Pancreas (tissue), 10 donors: Measurements from ENCODE around the gene RABGGTA. TPM values are rescaled to one million over a fixed set of nuclear protein-coding genes. Genes with fewer than 3 reads are reported as not detected.
A peak's percentile ranks its signal among the peaks of the same experiment; 100 is the strongest.

Experiments used
- ATAC-seq, 4 donors: fragments of 200-7000 bp; cut with Tn5 transposase; one replicate each; pipeline versions ENCODE4 v1.8.0 to v1.9.1; 2020; ENCODE audit warnings: mild to moderate bottlenecking in 4 of 4, moderate library complexity in 4 of 4
- DNase-seq, 6 donors: peaks; one replicate each; pipeline ENCODE4 v3.0.0-alpha.2; 2020
- FAIRE-seq: peaks from 2 replicates; lab custom pipeline; 2012; peaks lifted over from hg19 to GRCh38; lab: Jason Lieb, UNC
- H3K27ac ChIP-seq, 4 donors: fragments of 200-600 bp; sonication (generic); 1 replicate in 3 of 4; 2 replicates in 1 of 4; pipeline versions ENCODE4 v1.5.0 to v1.8.0; 2020
- H3K27me3 ChIP-seq, 4 donors: fragments of 200-600 bp; one replicate each; pipeline ENCODE4 v1.8.0; 2021
- H3K36me3 ChIP-seq, 3 donors: fragments of 200-600 bp; sonication (generic) in 1 of 3; one replicate each; pipeline versions ENCODE4 v1.5.0 to v1.8.0; 2020 to 2021
- H3K4me1 ChIP-seq, 3 donors: fragments of 200-600 bp; one replicate each; pipeline ENCODE4 v1.8.0; 2021
- H3K4me3 ChIP-seq, 4 donors: fragments of 200-600 bp; sonication (generic) in 2 of 4; one replicate each; pipeline versions ENCODE4 v1.5.0 to v1.8.0; 2020 to 2021
- H3K9me3 ChIP-seq, 4 donors: fragments of 200-600 bp; one replicate each; pipeline ENCODE4 v1.8.0; 2021
- CTCF ChIP-seq, 4 donors: fragments of 200-600 bp; sonication (generic) in 3 of 4; IDR thresholded peaks; one replicate each; pipeline versions ENCODE4 v1.5.0 to v1.8.0; 2021; ENCODE audit warnings: antibody characterized with exemption in 4 of 4
- WGBS, 2 donors: extraction: QIAGEN DNeasy Blood & Tissue Kit; methylation state at CpG; one replicate each; pipeline ENCODE4 v1.1.7; 2013; 5-methylcytosine and 5-hydroxymethylcytosine counted together
- intact Hi-C, 3 donors: fragments of 100-400 bp; cut with DNase I; formaldehyde crosslinking; loops; one replicate each; pipeline versions ENCODE4 v1.11.1 to v1.14.2; 2022
- polyA plus RNA-seq, 2 donors: library from polyadenylated mRNA; stranded (reverse); fragments of 200-250 nt; gene quantifications; one replicate each; pipeline ENCODE4 v1.2.3, GENCODE V29; 2013
- total RNA-seq, 6 donors: library from RNA; stranded (reverse); fragmentation: NEBNext Ultra II Directional in 4 of 6; extraction: Animal tissue kit (Norgen Biotek cat#: 25700) in 4 of 6; gene quantifications; one replicate each; pipeline versions ENCODE4 v1.2.1 to v1.2.4, GENCODE V29; 2021 to 2023
- donor health status: healthy with polysubstance abuse.
- donor health status: DM: no; HTN: no; CAD: no; lungs with moderate emphysema.
- donor health status: DM: no; HTN: no; CAD: no.
- donor health status: control.
- donor health status: control.
- donor health status: Bipolar disorder and iron deficiency.
- donor health status: DM: yes; HTN: yes; CAD: no.
- donor health status: DM: no; HTN: no; CAD: no.
- donor health status: DM: no; HTN: no; CAD: no.
- donor health status: DM: yes; HTN: yes; CAD: no.

Gene RABGGTA
- total and polyA plus RNA-seq, 8 donors, result 15.4 to 51.5 (median 19.9) TPM

- Histone ChIP-seq H3K27me3 (no peaks in the 10 kb centered on the region), H3K4me1 (peaks cover 0 to 8% (median 5%) of the 10 kb centered on the region in 3 donors), H3K4me3 (peak overlapping the region in 1 of 4 donors; percentile 67), H3K27ac (peak overlapping the region; percentile 61 to 89 (median 82)), H3K9me3 (no peaks in the 10 kb centered on the region), H3K36me3 (no peaks in the 10 kb centered on the region)
- ATAC-seq (no peak), DNase-seq (no peak), FAIRE-seq (no peak)
- TF ChIP-seq CTCF (IDR thresholded peaks at IDR 0.05), result no peak
- intact Hi-C loops, result no loop called here
- WGBS, 2 donors, result 67 to 78% methylated on average over 2 of the region's 2 CpGs
These were observed 55.1 kb downstream of the RABGGTA start for GRCh38 chr14:24216345-24216699.

Other genes starting within 250 kb of the RABGGTA start
Only the 30 nearest of the 34 such genes appear.
- gene DCAF11, start 156.8 kb downstream of the RABGGTA start, total RNA-seq, result 10 to 100 TPM; 50.1 to 78.9 (median 60.3) TPM
- gene DCAF11, start 156.8 kb downstream of the RABGGTA start, polyA plus RNA-seq, result 10 to 100 TPM; 34.2 to 41.6 TPM
- gene NRL, start 156.6 kb downstream of the RABGGTA start, total RNA-seq, result 1 to 10 TPM in 3 of 6 donors, under 1 TPM in 3; 0.37 to 2.4 (median 1.1) TPM
- 1 to 10 TPM; 2.3 TPM for gene NRL, start 156.6 kb downstream of the RABGGTA start, polyA plus RNA-seq
- gene FITM1, start 140.9 kb downstream of the RABGGTA start, total RNA-seq, result 10 to 100 TPM in 1 of 6 donors, 1 to 10 TPM in 5; 2.7 to 12.0 (median 4.0) TPM
- 10 to 100 TPM in 1 of 2 donors, 1 to 10 TPM in 1; 3.4 to 11.1 TPM for gene FITM1, start 140.9 kb downstream of the RABGGTA start, polyA plus RNA-seq
- 100 to 1,000 TPM in 2 of 6 donors, 10 to 100 TPM in 4; 46.4 to 107 (median 68.8) TPM for gene PSME1, start 135.4 kb downstream of the RABGGTA start, total RNA-seq
- 100 to 1,000 TPM in 1 of 2 donors, 10 to 100 TPM in 1; 88.9 to 132 TPM for gene PSME1, start 135.4 kb downstream of the RABGGTA start, polyA plus RNA-seq
- gene EMC9, start 130.0 kb downstream of the RABGGTA start, total RNA-seq, result 10 to 100 TPM in 5 of 6 donors, 1 to 10 TPM in 1; 8.1 to 18.8 (median 13.5) TPM
- 10 to 100 TPM; 52.4 to 72.6 TPM for gene EMC9, start 130.0 kb downstream of the RABGGTA start, polyA plus RNA-seq
- 10 to 100 TPM; 33.9 to 90.3 (median 59.2) TPM for gene PSME2, start 125.0 kb downstream of the RABGGTA start, total RNA-seq
- 100 to 1,000 TPM; 180 to 285 TPM for gene PSME2, start 125.0 kb downstream of the RABGGTA start, polyA plus RNA-seq
- 10 to 100 TPM; 25.8 to 44.2 (median 37.1) TPM for gene RNF31, start 124.1 kb downstream of the RABGGTA start, total RNA-seq
- gene RNF31, start 124.1 kb downstream of the RABGGTA start, polyA plus RNA-seq, result 100 to 1,000 TPM; 124 to 169 TPM
- gene IRF9, start 110.3 kb downstream of the RABGGTA start, total RNA-seq, result 10 to 100 TPM; 20.3 to 60.7 (median 27.9) TPM
- 10 to 100 TPM; 50.7 to 60.8 TPM for gene IRF9, start 110.3 kb downstream of the RABGGTA start, polyA plus RNA-seq
- 1 to 10 TPM; 3.5 to 9.9 (median 4.5) TPM for gene REC8, start 99.5 kb downstream of the RABGGTA start, total RNA-seq
- 10 to 100 TPM; 22.8 to 41.1 TPM for gene REC8, start 99.5 kb downstream of the RABGGTA start, polyA plus RNA-seq
- gene IPO4, start 82.8 kb downstream of the RABGGTA start, total RNA-seq, result 10 to 100 TPM; 24.6 to 62.0 (median 31.0) TPM
- gene IPO4, start 82.8 kb downstream of the RABGGTA start, polyA plus RNA-seq, result 10 to 100 TPM; 21.3 to 29.4 TPM
- gene TM9SF1, start 76.2 kb downstream of the RABGGTA start, total RNA-seq, result 10 to 100 TPM; 29.2 to 46.8 (median 38.4) TPM
- 10 to 100 TPM; 20.5 to 34.4 TPM for gene TM9SF1, start 76.2 kb downstream of the RABGGTA start, polyA plus RNA-seq
- under 1 TPM in 5 of 6 donors, not detected in 1; 0.16 to 0.66 (median 0.40) TPM for gene TSSK4, start 65.9 kb downstream of the RABGGTA start, total RNA-seq
- under 1 TPM; 0.14 to 0.46 TPM for gene TSSK4, start 65.9 kb downstream of the RABGGTA start, polyA plus RNA-seq
- gene CHMP4A, start 58.1 kb downstream of the RABGGTA start, total RNA-seq, result 10 to 100 TPM; 16.3 to 31.2 (median 22.4) TPM
- gene CHMP4A, start 58.1 kb downstream of the RABGGTA start, polyA plus RNA-seq, result 10 to 100 TPM; 35.4 to 79.9 TPM
- gene MDP1, start 55.5 kb downstream of the RABGGTA start, total RNA-seq, result 10 to 100 TPM in 2 of 6 donors, 1 to 10 TPM in 4; 7.8 to 11.9 (median 9.3) TPM
- gene MDP1, start 55.5 kb downstream of the RABGGTA start, polyA plus RNA-seq, result 10 to 100 TPM; 20.4 to 31.7 TPM
- gene NEDD8, start 39.2 kb downstream of the RABGGTA start, total RNA-seq, result 10 to 100 TPM; 32.5 to 65.1 (median 46.9) TPM
- 100 to 1,000 TPM in 1 of 2 donors, 10 to 100 TPM in 1; 62.8 to 118 TPM for gene NEDD8, start 39.2 kb downstream of the RABGGTA start, polyA plus RNA-seq
- gene GMPR2, start 38.7 kb downstream of the RABGGTA start, total RNA-seq, result 10 to 100 TPM; 24.3 to 37.0 (median 28.6) TPM
- 10 to 100 TPM; 23.6 to 48.1 TPM for gene GMPR2, start 38.7 kb downstream of the RABGGTA start, polyA plus RNA-seq
- 10 to 100 TPM; 32.1 to 42.6 (median 34.4) TPM for gene TINF2, start 29.0 kb downstream of the RABGGTA start, total RNA-seq
- 10 to 100 TPM; 23.8 to 43.8 TPM for gene TINF2, start 29.0 kb downstream of the RABGGTA start, polyA plus RNA-seq
- gene TGM1, start 8.4 kb downstream of the RABGGTA start, total RNA-seq, result 1 to 10 TPM; 1.2 to 3.8 (median 2.2) TPM
- 1 to 10 TPM; 4.8 to 5.4 TPM for gene TGM1, start 8.4 kb downstream of the RABGGTA start, polyA plus RNA-seq
- 10 to 100 TPM in 3 of 6 donors, 1 to 10 TPM in 3; 6.1 to 15.3 (median 11.2) TPM for gene DHRS1, start 28.2 kb upstream of the RABGGTA start, total RNA-seq
- gene DHRS1, start 28.2 kb upstream of the RABGGTA start, polyA plus RNA-seq, result 10 to 100 TPM; 18.9 to 21.1 TPM
- gene NOP9, start 28.3 kb upstream of the RABGGTA start, total RNA-seq, result 10 to 100 TPM in 4 of 6 donors, 1 to 10 TPM in 2; 8.8 to 13.9 (median 11.3) TPM
- gene NOP9, start 28.3 kb upstream of the RABGGTA start, polyA plus RNA-seq, result 1 to 10 TPM; 6.2 to 8.7 TPM
- gene CIDEB, start 36.4 kb upstream of the RABGGTA start, total RNA-seq, result 10 to 100 TPM in 3 of 6 donors, 1 to 10 TPM in 3; 6.3 to 11.3 (median 9.4) TPM
- gene CIDEB, start 36.4 kb upstream of the RABGGTA start, polyA plus RNA-seq, result 10 to 100 TPM in 1 of 2 donors, 1 to 10 TPM in 1; 9.2 to 15.0 TPM
- 1 to 10 TPM; 1.5 to 3.0 (median 2.2) TPM for gene LTB4R2, start 38.5 kb upstream of the RABGGTA start, total RNA-seq
- 1 to 10 TPM in 1 of 2 donors, under 1 TPM in 1; 0.73 to 3.1 TPM for gene LTB4R2, start 38.5 kb upstream of the RABGGTA start, polyA plus RNA-seq
- 1 to 10 TPM; 1.9 to 3.2 (median 2.3) TPM for gene LTB4R, start 39.9 kb upstream of the RABGGTA start, total RNA-seq
- 10 to 100 TPM; 13.0 to 15.5 TPM for gene LTB4R, start 39.9 kb upstream of the RABGGTA start, polyA plus RNA-seq
- gene ADCY4, start 63.5 kb upstream of the RABGGTA start, total RNA-seq, result 10 to 100 TPM in 1 of 6 donors, 1 to 10 TPM in 5; 3.2 to 10.6 (median 5.1) TPM
- 10 to 100 TPM; 33.8 to 59.3 TPM for gene ADCY4, start 63.5 kb upstream of the RABGGTA start, polyA plus RNA-seq
- 10 to 100 TPM in 1 of 6 donors, 1 to 10 TPM in 5; 3.9 to 12.1 (median 5.7) TPM for gene RIPK3, start 68.4 kb upstream of the RABGGTA start, total RNA-seq
- gene RIPK3, start 68.4 kb upstream of the RABGGTA start, polyA plus RNA-seq, result 10 to 100 TPM; 12.9 to 13.0 TPM
- gene NFATC4, start 96.6 kb upstream of the RABGGTA start, total RNA-seq, result 10 to 100 TPM in 3 of 6 donors, 1 to 10 TPM in 3; 3.3 to 27.5 (median 10.5) TPM
- 10 to 100 TPM; 77.0 to 97.9 TPM for gene NFATC4, start 96.6 kb upstream of the RABGGTA start, polyA plus RNA-seq
- gene NYNRIN, start 127.4 kb upstream of the RABGGTA start, total RNA-seq, result 1 to 10 TPM; 2.1 to 9.0 (median 4.3) TPM
- 1 to 10 TPM; 2.7 to 5.6 TPM for gene NYNRIN, start 127.4 kb upstream of the RABGGTA start, polyA plus RNA-seq
- gene CBLN3, start 158.1 kb upstream of the RABGGTA start, total RNA-seq, result 1 to 10 TPM in 1 of 6 donors, under 1 TPM in 5; 0.47 to 5.6 (median 0.75) TPM
- 1 to 10 TPM in 1 of 2 donors, under 1 TPM in 1; 0.91 to 1.4 TPM for gene CBLN3, start 158.1 kb upstream of the RABGGTA start, polyA plus RNA-seq
- 10 to 100 TPM; 25.4 to 42.9 (median 27.9) TPM for gene KHNYN, start 158.4 kb upstream of the RABGGTA start, total RNA-seq
- 10 to 100 TPM; 21.8 to 26.9 TPM for gene KHNYN, start 158.4 kb upstream of the RABGGTA start, polyA plus RNA-seq
- 10 to 100 TPM; 22.0 to 33.8 (median 28.9) TPM for gene SDR39U1, start 171.2 kb upstream of the RABGGTA start, total RNA-seq
- gene SDR39U1, start 171.2 kb upstream of the RABGGTA start, polyA plus RNA-seq, result 100 to 1,000 TPM in 1 of 2 donors, 10 to 100 TPM in 1; 86.1 to 124 TPM